Inferior parietal cortex (tissue), 1 donor: ENCODE results near the gene MYO1D.

Source experiments
- DNase-seq: peaks from one replicate; pipeline ENCODE4 v3.0.0-alpha.2; 2016; ENCODE audit errors: extremely low spot score

MYO1D gene

DNA sequence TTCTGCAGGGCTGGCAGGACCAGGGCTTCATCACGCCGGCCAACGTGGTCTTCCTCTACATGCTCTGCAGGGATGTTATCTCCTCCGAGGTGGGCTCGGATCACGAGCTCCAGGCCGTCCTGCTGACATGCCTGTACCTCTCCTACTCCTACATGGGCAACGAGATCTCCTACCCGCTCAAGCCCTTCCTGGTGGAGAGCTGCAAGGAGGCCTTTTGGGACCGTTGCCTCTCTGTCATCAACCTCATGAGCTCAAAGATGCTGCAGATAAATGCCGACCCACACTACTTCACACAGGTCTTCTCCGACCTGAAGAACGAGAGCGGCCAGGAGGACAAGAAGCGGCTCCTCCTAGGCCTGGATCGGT is 388.8 kb downstream of the MYO1D start:
- no peak for DNase-seq

DNA sequence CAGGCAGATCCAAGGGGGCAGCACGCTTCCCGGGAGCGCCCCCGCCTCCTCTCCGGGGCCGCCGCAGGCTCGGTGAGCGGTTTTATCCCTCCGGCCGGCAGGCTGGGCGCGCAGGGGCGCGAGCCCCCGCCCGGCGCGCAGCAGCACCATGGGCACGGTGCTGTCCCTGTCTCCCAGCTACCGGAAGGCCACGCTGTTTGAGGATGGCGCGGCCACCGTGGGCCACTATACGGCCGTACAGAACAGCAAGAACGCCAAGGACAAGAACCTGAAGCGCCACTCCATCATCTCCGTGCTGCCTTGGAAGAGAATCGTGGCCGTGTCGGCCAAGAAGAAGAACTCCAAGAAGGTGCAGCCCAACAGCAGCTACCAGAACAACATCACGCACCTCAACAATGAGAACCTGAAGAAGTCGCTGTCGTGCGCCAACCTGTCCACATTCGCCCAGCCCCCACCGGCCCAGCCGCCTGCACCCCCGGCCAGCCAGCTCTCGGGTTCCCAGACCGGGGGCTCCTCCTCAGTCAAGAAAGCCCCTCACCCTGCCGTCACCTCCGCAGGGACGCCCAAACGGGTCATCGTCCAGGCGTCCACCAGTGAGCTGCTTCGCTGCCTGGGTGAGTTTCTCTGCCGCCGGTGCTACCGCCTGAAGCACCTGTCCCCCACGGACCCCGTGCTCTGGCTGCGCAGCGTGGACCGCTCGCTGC is 389.3 kb downstream of the MYO1D start:
- no peak for DNase-seq

DNA sequence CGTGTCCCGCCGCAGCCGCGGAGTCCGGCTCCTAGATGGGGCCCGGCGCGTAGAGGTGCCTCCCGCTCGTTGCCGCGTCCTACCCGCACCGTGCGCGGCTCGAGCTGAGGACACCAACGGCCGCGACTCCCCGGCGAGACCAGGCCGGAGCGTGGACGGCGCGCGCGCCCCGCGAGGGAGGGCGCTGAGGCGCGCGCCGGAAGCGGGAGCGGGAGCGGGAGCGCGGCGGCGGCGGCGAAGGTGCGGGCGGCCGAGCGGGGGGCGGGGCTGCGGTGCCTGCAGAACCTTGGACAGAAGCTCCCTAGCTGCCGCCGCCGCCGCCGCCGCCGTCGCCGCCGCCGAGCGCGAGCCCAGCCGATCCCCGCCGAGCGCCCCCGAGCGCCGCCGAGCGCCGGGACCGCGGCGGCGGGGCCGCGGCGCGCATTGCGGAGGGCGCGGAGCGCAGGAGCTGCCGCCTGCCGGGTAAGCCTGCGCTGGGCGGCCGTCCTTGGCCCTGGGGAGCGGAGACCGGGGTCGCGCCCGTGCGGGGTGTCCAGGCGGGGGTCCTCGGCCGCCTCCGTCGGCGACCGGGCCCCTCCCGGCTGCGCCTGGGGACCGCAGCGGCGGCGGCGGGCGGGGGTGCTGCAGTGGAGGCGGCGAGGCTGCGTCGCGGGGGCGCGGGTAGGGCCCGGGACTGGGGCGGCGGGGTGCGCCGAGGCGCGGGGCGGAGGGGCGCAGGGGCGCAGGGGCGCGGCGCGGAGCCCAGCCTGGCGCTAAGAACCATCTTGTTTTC is 390.0 kb downstream of the MYO1D start, which contains the start of gene CDK5R1:
CDK5R1 (plus strand) TSS at position 293 of the 772 bp plus-strand sequence. CDS start 628 bp downstream, outside the sequence.
- DNase-seq: no peak

DNA sequence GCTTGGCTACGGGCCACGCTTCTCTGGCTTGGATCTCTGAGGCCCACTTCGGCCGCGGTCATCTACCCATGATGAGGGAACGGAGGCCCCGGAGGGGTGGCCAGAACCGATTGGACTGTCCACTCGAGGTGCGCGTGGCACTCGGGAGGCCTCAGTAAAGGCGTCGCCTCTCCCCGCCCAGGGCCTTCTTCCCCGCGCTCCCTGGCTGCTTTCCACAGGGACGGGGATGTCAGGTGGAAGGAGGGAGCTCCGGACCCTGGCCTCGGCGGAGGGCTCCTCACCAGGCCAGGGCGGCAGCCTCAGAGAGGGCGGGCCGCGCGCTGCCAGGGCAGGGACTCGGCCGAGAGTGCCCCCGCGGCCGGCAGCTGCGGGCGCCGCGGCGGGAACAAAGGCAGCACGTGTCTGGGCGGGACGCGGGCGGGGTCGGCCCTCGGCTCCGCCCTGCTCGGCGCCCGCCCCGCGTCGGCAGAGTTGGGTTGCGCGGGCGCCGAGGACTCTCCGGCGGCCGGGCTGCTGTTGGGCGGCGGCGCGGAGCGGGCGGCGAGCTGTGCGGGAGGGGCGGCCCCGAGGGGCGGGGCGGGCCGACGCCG is 390.7 kb downstream of the MYO1D start:
- DNase-seq: peak; percentile 81

GRCh38 chr17:32485261-32486110 is 391.4 kb downstream of the MYO1D start:
- DNase-seq: no peak

DNA sequence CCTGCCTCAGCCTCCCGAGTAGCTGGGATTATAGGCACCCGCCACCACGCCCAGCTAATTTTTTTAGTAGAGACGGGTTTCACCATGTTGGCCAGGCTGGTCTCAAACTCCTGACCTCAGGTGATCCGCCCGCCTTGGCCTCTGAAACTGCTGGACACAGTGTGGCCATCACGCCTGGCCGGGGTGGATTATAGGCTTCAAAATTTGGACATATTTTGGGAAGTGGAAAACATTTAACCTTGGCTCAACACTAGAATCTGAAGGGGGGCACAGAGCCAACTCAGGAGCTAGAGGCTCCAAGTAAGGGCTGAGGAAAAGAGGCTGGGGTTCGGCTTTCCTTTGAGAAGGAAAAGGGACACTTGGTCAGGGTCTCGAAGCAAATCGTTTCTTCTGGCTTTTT is 392.3 kb downstream of the MYO1D start:
- DNase-seq: no peak

- DNase-seq: no peak
These were observed 392.9 kb downstream of the MYO1D start for GRCh38 chr17:32484041-32484461.

DNA sequence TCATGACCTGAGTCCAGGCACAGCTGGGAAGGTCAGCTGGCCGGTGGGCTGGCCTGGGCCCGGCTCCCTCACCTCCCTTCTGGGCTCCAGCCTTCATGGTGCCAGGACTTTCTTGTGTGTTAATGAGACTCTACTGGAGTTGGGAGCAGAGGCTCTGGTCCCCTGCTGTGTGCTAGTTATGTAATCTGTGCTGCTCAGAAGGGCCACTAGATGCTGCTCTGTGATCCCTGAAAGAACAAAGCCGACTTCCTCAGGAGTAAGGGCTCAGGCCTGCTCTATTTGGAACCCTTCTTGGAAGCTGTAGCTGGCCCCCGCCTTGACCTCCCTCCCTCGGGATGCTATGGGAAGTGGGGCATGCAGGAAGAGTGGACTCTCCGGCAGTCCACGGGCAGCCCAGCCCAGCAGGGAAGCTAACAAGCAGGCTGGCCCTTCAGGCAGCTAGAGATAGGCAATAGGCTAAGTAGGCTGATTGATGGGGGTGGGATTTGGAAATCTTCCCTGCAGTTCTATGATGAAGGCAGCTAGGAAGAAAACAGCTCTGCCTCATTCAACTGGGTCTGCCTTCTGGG is 393.4 kb downstream of the MYO1D start:
- DNase-seq: peak; percentile 90

DNA sequence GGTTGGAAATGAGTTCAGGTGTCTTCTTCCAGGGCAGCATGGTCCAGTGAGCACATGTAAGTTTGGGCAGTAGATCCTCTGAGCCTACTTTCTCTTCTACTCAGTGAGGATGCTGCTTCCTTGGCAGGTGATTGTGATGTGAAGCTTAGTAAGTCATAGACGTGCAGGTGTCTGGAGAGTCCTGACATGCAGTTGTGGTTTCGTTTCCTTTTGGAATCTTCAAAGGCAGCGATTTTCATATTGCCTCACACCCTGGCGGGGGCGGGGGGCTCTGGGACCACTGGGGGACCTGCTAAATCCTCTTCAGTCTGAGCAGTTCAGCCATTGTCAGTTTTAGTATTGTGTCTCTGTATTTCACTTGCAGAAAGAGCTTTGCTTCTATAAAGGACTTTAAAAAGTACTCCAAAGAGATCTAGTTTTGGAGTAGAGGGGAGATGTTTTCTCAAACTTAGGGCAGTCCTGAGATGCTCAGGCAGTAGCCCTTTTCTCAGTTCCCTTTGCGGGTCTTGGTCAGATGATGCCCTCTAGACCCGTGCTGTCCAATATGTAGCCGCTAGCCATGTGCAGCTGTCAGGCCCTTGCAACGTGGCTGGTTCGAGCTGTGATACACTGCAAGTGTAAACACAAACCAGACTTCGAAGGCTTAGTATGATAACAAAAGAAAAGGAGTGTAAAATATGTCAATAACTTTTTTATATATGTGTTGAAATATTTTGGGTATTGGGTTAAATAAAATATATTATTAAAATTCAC is 394.2 kb downstream of the MYO1D start:
- DNase-seq: no peak

DNA sequence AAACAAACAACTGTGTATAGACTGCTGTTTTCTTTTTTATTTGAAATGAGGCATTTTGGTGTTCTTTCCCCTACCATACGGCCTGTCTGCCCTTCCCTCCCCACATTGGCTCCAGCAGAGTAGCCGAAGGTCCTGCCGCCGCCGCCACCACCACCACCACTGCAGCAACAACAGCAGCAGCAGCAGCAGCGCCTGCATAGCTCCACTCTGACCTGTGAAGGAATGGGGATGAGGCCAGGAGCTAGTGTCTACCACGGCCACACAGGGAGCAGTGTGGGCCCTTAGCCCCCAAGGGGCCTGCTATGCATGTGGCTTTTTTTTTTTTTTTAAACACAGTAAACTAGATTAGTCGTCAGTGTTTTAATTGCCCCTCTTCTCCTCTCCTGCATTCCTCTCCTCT is 395.7 kb downstream of the MYO1D start:
- DNase-seq: no peak

- no peak for DNase-seq
These were observed 397.8 kb downstream of the MYO1D start for GRCh38 chr17:32479074-32479617.

DNA sequence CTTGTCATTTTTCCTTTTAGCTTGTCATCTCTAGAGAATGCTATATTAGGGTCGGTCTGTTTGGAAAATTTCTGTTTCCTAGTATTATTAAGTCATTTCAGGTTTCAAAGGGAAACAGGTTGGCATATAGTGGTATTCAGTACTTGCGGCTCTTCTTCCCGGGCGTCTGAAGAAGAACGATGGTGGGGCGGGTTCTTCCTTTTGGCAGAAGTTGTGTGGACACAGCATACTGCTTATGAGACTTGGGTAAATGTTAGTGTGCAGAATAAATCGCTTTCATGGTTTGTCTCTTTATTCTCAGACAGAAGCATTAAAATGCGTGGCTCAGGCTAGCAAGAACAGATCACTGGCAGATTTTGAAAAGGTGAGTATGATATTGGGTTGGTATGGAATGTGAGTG is 399.7 kb downstream of the MYO1D start:
- no peak for DNase-seq

GRCh38 chr17:32475258-32475657 is 401.7 kb downstream of the MYO1D start:
- DNase-seq: no peak

DNA sequence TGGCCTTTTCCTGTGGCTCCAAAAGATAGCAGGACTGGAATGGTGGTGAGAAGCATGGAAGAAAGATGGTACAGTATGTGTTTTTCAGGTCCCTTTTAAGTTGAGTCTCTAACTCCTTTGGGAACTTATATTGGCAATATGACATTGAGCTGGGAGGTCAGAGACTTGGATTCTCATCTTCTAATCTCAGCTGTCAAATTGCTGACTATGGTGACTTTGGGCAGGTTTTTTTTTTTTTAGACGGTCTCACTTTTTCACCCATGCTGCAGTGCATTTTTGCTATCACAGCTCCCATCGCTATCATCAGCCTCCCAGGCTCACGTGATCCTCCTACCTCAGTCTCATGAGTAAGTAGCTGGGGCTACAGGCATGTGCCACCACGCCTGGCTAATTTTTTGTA is 405.3 kb downstream of the MYO1D start:
- DNase-seq: no peak

GRCh38 chr17:32470405-32471167 is 406.3 kb downstream of the MYO1D start:
- no peak for DNase-seq

- no peak for DNase-seq
These were observed 409.0 kb downstream of the MYO1D start for GRCh38 chr17:32467949-32468348.

GRCh38 chr17:32464374-32464773 is 412.6 kb downstream of the MYO1D start:
- no peak for DNase-seq

DNA sequence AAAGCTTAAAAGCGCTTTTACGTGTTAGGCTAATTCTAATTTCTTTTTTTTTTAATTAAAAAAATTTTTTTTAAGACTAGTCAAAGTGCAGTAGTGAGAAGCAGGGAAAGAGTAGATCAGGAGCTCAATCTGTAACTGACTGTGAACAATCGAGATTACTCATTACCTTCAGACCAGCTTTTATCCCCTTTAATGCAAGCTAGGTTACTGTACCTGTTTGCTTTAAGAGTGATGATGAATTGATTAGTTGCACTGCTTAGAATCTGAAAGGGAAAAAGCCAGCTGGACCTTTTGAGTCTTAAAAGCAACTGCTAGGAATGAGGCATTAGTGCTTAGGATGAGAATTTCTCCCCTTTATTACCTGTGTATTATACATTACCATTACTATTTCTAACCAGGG is 413.6 kb downstream of the MYO1D start:
- no peak for DNase-seq

GRCh38 chr17:32461853-32462617 is 414.9 kb downstream of the MYO1D start:
- peak; percentile 58 for DNase-seq
